Gastroesophageal sphincter (tissue), 4 donors: ENCODE results near the gene CDKN2D. TPM values are rescaled to one million over a fixed set of nuclear protein-coding genes. Genes with fewer than 3 reads are reported as not detected.
"Not testable (repeated sequence)": the region's sequence is repeated elsewhere in the genome, so short reads cannot be mapped to it uniquely, and the experiment has no call there.

Experiments
- ATAC-seq: fragments of 150-250 bp; one replicate; pipeline ENCODE4 v1.9.1; 2016; ENCODE audit warnings: mild to moderate bottlenecking, moderate library complexity
- H3K27ac ChIP-seq, 4 donors: fragments of 200-600 bp; sonication (generic) in 3 of 4; 1 replicate in 3 of 4; 2 replicates in 1 of 4; pipeline ENCODE4 v1.5.1; 2016 to 2019
- H3K27me3 ChIP-seq: fragments of 200-600 bp; sonication (generic); one replicate; pipeline ENCODE4 v1.5.1; 2019
- H3K36me3 ChIP-seq, 2 donors: fragments of 200-600 bp; sonication (generic); one replicate each; pipeline ENCODE4 v1.5.1; 2019; ENCODE audit warnings: control low read depth in 1 of 2
- H3K4me1 ChIP-seq, 3 donors: fragments of 200-600 bp; sonication (generic); 1 replicate in 2 of 3; 2 replicates in 1 of 3; pipeline ENCODE4 v1.5.1; 2016 to 2019; ENCODE audit warnings: control low read depth in 2 of 3
- H3K4me3 ChIP-seq, 2 donors: fragments of 200-600 bp; sonication (generic); one replicate each; pipeline ENCODE4 v1.5.1; 2019; ENCODE audit warnings: mild to moderate bottlenecking in 1 of 2, moderate library complexity in 1 of 2
- H3K9me3 ChIP-seq, 3 donors: fragments of 200-600 bp; sonication (generic); one replicate each; pipeline ENCODE4 v1.5.1; 2017 to 2019; ENCODE audit warnings: control low read depth in 2 of 3
- CTCF ChIP-seq, 4 experiments: fragments of 200-600 bp in 2 of 4; fragments of 450-650 bp in 2 of 4; sonication (generic) in 1 of 4; IDR thresholded peaks; one replicate each; pipeline ENCODE4 v1.5.1; 2017 to 2019; ENCODE audit warnings: antibody characterized with exemption in 4 of 4, mild to moderate bottlenecking in 2 of 4, moderate library complexity in 2 of 4
- EP300 ChIP-seq: sonication (generic); formaldehyde crosslinking; IDR thresholded peaks from one replicate; pipeline ENCODE4 v1.6.1; 2017; ENCODE audit warnings: antibody characterized with exemption, mild to moderate bottlenecking
- POLR2A ChIP-seq, 2 donors: fragments of 450-650 bp; IDR thresholded peaks; one replicate each; pipeline ENCODE4 v1.6.1; 2017; ENCODE audit warnings: antibody characterized with exemption in 2 of 2, mild to moderate bottlenecking in 2 of 2, moderate library complexity in 1 of 2
- POLR2AphosphoS5 ChIP-seq: sonication (generic); formaldehyde crosslinking; IDR thresholded peaks from one replicate; pipeline ENCODE4 v1.6.1; 2017; ENCODE audit warnings: antibody characterized with exemption
- WGBS, 2 donors: methylation state at CpG; one replicate each; pipeline ENCODE4 v1.1.5; 2018; ENCODE audit warnings: low coverage in 1 of 2; 5-methylcytosine and 5-hydroxymethylcytosine counted together
- total RNA-seq, 4 donors: library from RNA; depleted of rRNA; stranded (reverse); fragments of >200 nt; gene quantifications; one replicate each; pipeline ENCODE4 v1.1.0, GENCODE V29; 2016

The CDKN2D gene
- total RNA-seq, 4 donors from 2014 or later = 5.4 to 15.9 (median 10.6) TPM

DNA sequence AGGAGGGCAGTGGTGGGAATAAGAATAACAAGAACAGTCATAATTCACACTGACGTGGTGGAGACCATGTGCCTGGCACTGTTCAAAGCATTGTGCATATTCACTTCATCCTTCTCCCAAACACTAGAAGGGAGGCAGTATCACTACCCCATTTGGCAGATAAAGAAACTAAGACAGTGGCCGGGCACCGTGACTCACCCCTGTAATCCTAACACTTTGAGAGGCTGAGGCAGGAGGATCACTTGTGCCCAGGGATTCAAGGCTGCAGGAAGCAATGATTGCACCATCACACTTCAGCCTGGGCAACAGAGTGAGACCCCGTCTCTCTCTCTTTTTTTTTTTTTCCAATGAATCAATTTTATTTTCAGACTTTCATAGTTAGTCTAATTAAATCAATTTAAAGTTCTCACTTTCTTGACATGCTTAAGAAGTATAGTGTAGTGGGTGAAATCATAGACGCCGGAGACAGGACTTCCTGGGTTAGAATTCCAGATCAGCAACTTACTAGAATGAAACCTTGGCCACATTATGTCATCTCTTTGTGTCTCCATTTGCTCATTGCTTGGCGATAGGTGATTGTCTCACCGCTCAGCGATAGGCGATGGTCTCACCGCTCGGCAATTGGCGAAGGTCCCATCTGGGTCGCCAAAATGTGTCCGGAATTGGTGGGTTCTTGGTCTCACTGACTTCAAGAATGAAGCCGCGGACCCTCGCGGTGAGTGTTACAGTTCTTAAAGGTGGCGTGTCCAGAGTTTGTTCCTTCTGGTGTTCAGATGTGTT lies 30.4 kb downstream of the CDKN2D start:
- Histone ChIP-seq H3K4me3 (no peak overlapping the region), H3K4me1 (peaks cover 0 to 5% (median 0%) of the 10 kb centered on the region in 3 donors), H3K27me3 (peaks cover 45% of the 10 kb centered on the region), H3K9me3 (no peaks in the 10 kb centered on the region), H3K36me3 (no peaks in the 10 kb centered on the region), H3K27ac (no peak overlapping the region)
- ATAC-seq = no peak
- WGBS, 2 donors = 36 to 74% methylated on average over 3 to 18 of the region's 20 CpGs
- TF ChIP-seq EP300 (no peak), POLR2A (IDR thresholded peaks at IDR 0.05) (no peak)

GRCh38 chr19:10537668-10538067 lies 31.1 kb downstream of the CDKN2D start:
- Histone ChIP-seq H3K4me3 (no peak overlapping the region), H3K4me1 (no peaks in the 10 kb centered on the region), H3K27ac (no peak overlapping the region), H3K36me3 (no peaks in the 10 kb centered on the region), H3K27me3 (peaks cover 45% of the 10 kb centered on the region), H3K9me3 (no peaks in the 10 kb centered on the region)
- no peak for TF ChIP-seq CTCF (IDR thresholded peaks at IDR 0.05)
- TF ChIP-seq EP300 = no peak
- TF ChIP-seq POLR2A (IDR thresholded peaks at IDR 0.05) = no peak
- no peak for TF ChIP-seq POLR2AphosphoS5
- no peak for ATAC-seq
- 59 to 64% methylated on average over 5 to 9 of the region's 11 CpGs for WGBS, 2 donors

DNA sequence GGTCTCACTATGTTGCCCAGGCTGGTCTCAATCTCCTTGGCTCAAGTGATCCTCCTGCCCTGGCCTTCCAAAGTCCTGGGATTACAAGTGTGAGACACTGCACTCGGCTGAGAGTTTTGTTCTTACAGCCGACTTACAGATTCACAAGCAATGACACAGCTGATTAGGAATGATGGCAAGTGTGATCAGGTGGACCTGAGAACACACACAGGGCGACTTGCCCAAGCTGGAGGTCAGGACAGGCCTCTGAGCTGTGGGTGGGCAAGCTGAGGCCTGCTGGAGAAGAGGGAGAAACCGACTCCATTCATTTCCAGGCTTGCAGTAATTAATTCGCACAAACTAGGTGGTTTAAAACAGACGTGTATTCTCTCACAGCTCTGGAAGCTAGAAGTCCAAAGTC lies 33.2 kb downstream of the CDKN2D start:
- no peaks in the 10 kb centered on the region for H3K4me1 ChIP-seq
- no peak for ATAC-seq
- no peaks in the 10 kb centered on the region for H3K9me3 ChIP-seq
- no peak overlapping the region for H3K4me3 ChIP-seq
- no peaks in the 10 kb centered on the region for H3K36me3 ChIP-seq
- no peak overlapping the region for H3K27ac ChIP-seq
- peaks cover 45% of the 10 kb centered on the region for H3K27me3 ChIP-seq
- 50 to 77% methylated on average over 2 to 5 of the region's 6 CpGs for WGBS, 2 donors
- TF ChIP-seq CTCF (IDR thresholded peaks at IDR 0.05) = no peak
- no peak for TF ChIP-seq POLR2A (IDR thresholded peaks at IDR 0.05)
- no peak for TF ChIP-seq EP300
- TF ChIP-seq POLR2AphosphoS5 = no peak

- Histone ChIP-seq H3K9me3 (no peaks in the 10 kb centered on the region), H3K27me3 (peaks cover 37% of the 10 kb centered on the region), H3K36me3 (no peaks in the 10 kb centered on the region), H3K4me1 (no peaks in the 10 kb centered on the region), H3K27ac (peak overlapping the region in 2 of 4 donors; percentile 43 to 54), H3K4me3 (no peak overlapping the region)
- TF ChIP-seq CTCF (IDR thresholded peaks at IDR 0.05) (no peak), EP300 (no peak), POLR2AphosphoS5 (no peak), POLR2A (IDR thresholded peaks at IDR 0.05) (no peak)
- peak; percentile 36 for ATAC-seq
- 15 to 56% methylated on average over 4 to 8 of the region's 10 CpGs for WGBS, 2 donors
Observed at GRCh38 chr19:10533646-10534386, 35.0 kb downstream of the CDKN2D start.

DNA sequence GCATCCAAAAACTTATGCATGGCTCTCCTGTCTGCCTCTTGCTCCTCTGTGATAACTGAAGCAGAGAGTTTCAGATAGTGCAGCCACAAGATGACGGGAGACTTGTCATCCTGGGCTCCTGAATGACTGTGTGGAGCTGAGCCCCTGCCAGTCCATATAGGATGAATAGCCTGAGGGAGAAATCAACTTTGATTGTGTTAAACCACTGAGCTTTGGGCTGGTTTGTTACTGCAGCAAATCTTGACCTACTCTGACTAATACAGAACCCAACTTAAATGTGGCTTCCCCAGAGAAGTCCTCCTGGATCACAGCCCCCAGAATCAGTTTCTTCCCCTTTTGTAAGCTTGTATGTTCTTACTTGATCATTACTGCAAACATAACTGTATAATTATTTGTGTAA lies 36.3 kb downstream of the CDKN2D start:
- TF ChIP-seq EP300 (no peak), CTCF (IDR thresholded peaks at IDR 0.05) (no peak), POLR2A (IDR thresholded peaks at IDR 0.05) (no peak), POLR2AphosphoS5 (no peak)
- Histone ChIP-seq H3K4me3 (no peak overlapping the region), H3K36me3 (no peaks in the 10 kb centered on the region), H3K9me3 (no peaks in the 10 kb centered on the region), H3K4me1 (no peaks in the 10 kb centered on the region), H3K27me3 (peaks cover 24% of the 10 kb centered on the region), H3K27ac (no peak overlapping the region)
- ATAC-seq = no peak
- 75 to 100% methylated on average over 1 of the region's 1 CpG for WGBS, 2 donors

DNA sequence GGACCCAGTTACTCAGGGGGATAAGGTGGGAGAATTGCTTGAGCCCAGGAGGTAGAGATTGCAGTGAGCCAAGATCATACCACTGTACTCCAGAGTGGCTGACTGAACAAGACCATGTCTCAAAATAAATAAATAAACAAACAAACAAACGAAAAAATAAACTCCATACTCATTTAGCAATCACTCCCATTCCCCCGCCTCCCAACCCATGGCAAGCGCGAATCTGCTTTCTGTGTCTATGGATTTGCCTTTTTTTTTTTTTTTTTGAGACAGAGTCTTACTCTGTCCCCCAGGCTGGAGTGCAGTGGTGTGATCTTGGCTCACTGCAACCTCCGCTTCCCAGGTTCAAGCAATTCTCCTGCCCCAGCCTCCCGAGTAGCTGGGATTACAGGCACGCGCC lies 41.9 kb downstream of the CDKN2D start:
- not testable (repeated sequence) for ATAC-seq, H3K27ac ChIP-seq, H3K4me1 ChIP-seq, H3K27me3 ChIP-seq, H3K9me3 ChIP-seq, H3K36me3 ChIP-seq, H3K4me3 ChIP-seq
- 81 to 82% methylated on average over 8 of the region's 8 CpGs for WGBS, 2 donors
